Osteocyte (in vitro differentiated cells): Measurements from ENCODE around the gene LGR4. TPM values are rescaled to one million over a fixed set of nuclear protein-coding genes. Genes with fewer than 3 reads are reported as not detected.

Source experiments
- DNase-seq: peaks from one replicate; pipeline ENCODE4 v3.0.0; 2021; ENCODE audit warnings: mixed read lengths; ENCODE audit not compliant: unreplicated experiment; ENCODE audit errors: extremely low spot score
- H3K27ac Mint-ChIP-seq: one replicate; pipeline ENCODE4 v1.8.0; 2021; ENCODE audit warnings: mild to moderate bottlenecking, mixed read lengths; ENCODE audit not compliant: unreplicated experiment
- H3K27me3 Mint-ChIP-seq: one replicate; pipeline ENCODE4 v1.8.0; 2021; ENCODE audit warnings: mixed read lengths; ENCODE audit not compliant: unreplicated experiment
- H3K36me3 Mint-ChIP-seq: one replicate; pipeline ENCODE4 v1.8.0; 2021; ENCODE audit warnings: mixed read lengths; ENCODE audit not compliant: unreplicated experiment
- H3K4me1 Mint-ChIP-seq: one replicate; pipeline ENCODE4 v1.8.0; 2021; ENCODE audit warnings: mixed read lengths; ENCODE audit not compliant: unreplicated experiment
- H3K4me3 Mint-ChIP-seq: one replicate; pipeline ENCODE4 v1.8.0; 2021; ENCODE audit warnings: mild to moderate bottlenecking, moderate library complexity, mixed read lengths; ENCODE audit not compliant: unreplicated experiment
- H3K9me3 Mint-ChIP-seq: one replicate; pipeline ENCODE4 v1.8.0; 2021; ENCODE audit warnings: mixed read lengths; ENCODE audit not compliant: unreplicated experiment
- CTCF ChIP-seq: fragments of 200-600 bp; sonication (generic); IDR thresholded peaks from 2 replicates; pipeline ENCODE4 v1.5.0; 2021; ENCODE audit warnings: antibody characterized with exemption, mild to moderate bottlenecking, moderate library complexity
- total RNA-seq: library from RNA; stranded (reverse); gene quantifications from 2 replicates; pipeline ENCODE4 v1.2.1, GENCODE V29; 2021

The LGR4 gene
- total RNA-seq, 1 donor from 2014 or later, result 61.9 TPM

GRCh38 chr11:27506200-27507182 lies 33.9 kb upstream of the LGR4 start, which contains the start of gene LIN7C:
Gene LIN7C, minus strand, starts transcription at chr11:27506769. Its CDS starts 17 bp downstream, at chr11:27506752.
- no peaks in the 10 kb centered on the region for H3K27me3 Mint-ChIP-seq
- no peaks in the 10 kb centered on the region for H3K9me3 Mint-ChIP-seq
- peak within 1 kb of the TSS; percentile 98 for H3K27ac Mint-ChIP-seq
- TF ChIP-seq CTCF, result no peak
- peaks cover 10% of the 10 kb centered on the region for H3K36me3 Mint-ChIP-seq
- H3K4me3 Mint-ChIP-seq, result peak within 1 kb of the TSS; percentile 100
- peaks cover 38% of the 10 kb centered on the region for H3K4me1 Mint-ChIP-seq
- DNase-seq, result peak; percentile 96

- Mint-ChIP-seq H3K4me3 (peak overlapping the region; percentile 100), H3K4me1 (peaks cover 38% of the 10 kb centered on the region), H3K27me3 (no peaks in the 10 kb centered on the region), H3K36me3 (peaks cover 10% of the 10 kb centered on the region), H3K27ac (peak overlapping the region; percentile 98), H3K9me3 (no peaks in the 10 kb centered on the region)
- no peak for DNase-seq
- TF ChIP-seq CTCF, result no peak
These were observed 33.2 kb upstream of the LGR4 start for GRCh38 chr11:27505781-27506180.

- no peak overlapping the region for H3K27ac Mint-ChIP-seq
- no peak overlapping the region for H3K4me3 Mint-ChIP-seq
- no peaks in the 10 kb centered on the region for H3K9me3 Mint-ChIP-seq
- no peak for TF ChIP-seq CTCF
- H3K36me3 Mint-ChIP-seq, result peaks cover 20% of the 10 kb centered on the region
- DNase-seq, result no peak
- H3K4me1 Mint-ChIP-seq, result peaks cover 38% of the 10 kb centered on the region
- H3K27me3 Mint-ChIP-seq, result no peaks in the 10 kb centered on the region
These were observed 31.6 kb upstream of the LGR4 start for GRCh38 chr11:27504205-27504604.

- Mint-ChIP-seq H3K27me3 (no peaks in the 10 kb centered on the region), H3K27ac (no peak overlapping the region), H3K4me3 (no peak overlapping the region), H3K4me1 (peaks cover 31% of the 10 kb centered on the region), H3K36me3 (peaks cover 27% of the 10 kb centered on the region), H3K9me3 (no peaks in the 10 kb centered on the region)
- no peak for DNase-seq
- no peak for TF ChIP-seq CTCF
These were observed 28.5 kb upstream of the LGR4 start for GRCh38 chr11:27501100-27501499.

GRCh38 chr11:27497911-27498310 lies 25.3 kb upstream of the LGR4 start:
- Mint-ChIP-seq H3K4me3 (no peak overlapping the region), H3K27ac (no peak overlapping the region), H3K4me1 (peaks cover 17% of the 10 kb centered on the region), H3K27me3 (no peaks in the 10 kb centered on the region), H3K36me3 (peaks cover 33% of the 10 kb centered on the region), H3K9me3 (no peaks in the 10 kb centered on the region)
- TF ChIP-seq CTCF, result no peak
- DNase-seq, result no peak
